ENCODE data around the gene ZNF37A. TPM values are rescaled to one million over a fixed set of nuclear protein-coding genes. Genes with fewer than 3 reads are reported as not detected.
"Not testable (repeated sequence)": the region's sequence is repeated elsewhere in the genome, so short reads cannot be mapped to it uniquely, and the experiment has no call there.

Gene ZNF37A
- 10 to 100 TPM in 8 of 12 donors, 1 to 10 TPM in 3, not detected in 1; 8.1 to 19.3 (median 10.4) TPM for polyA plus RNA-seq (ENCODE audit: insufficient read length in 12 of 12)
- long read RNA-seq, donor 1, full-length matches to known transcripts = 1 of 1 reads
- long read RNA-seq, donor 1, partial matches to known transcripts = 0 of 1 reads
- long read RNA-seq, donor 1, other reads (novel, unspliced or antisense) = 0 of 1 reads
- long read RNA-seq, donor 2, full-length matches to known transcripts = 1 of 1 reads
- long read RNA-seq, donor 2, partial matches to known transcripts = 0 of 1 reads
- long read RNA-seq, donor 2, other reads (novel, unspliced or antisense) = 0 of 1 reads
- long read RNA-seq, donor 3 = 0 reads
- long read RNA-seq, donor 4, full-length matches to known transcripts = 1 of 1 reads
- long read RNA-seq, donor 4, partial matches to known transcripts = 0 of 1 reads
- long read RNA-seq, donor 4, other reads (novel, unspliced or antisense) = 0 of 1 reads
- long read RNA-seq, donor 5 = 0 reads
- long read RNA-seq, donor 6, full-length matches to known transcripts = 1 of 1 reads
- long read RNA-seq, donor 6, partial matches to known transcripts = 0 of 1 reads
- long read RNA-seq, donor 6, other reads (novel, unspliced or antisense) = 0 of 1 reads
- long read RNA-seq, donor 7 = 0 reads
- long read RNA-seq, donor 8 = 0 reads
- long read RNA-seq, donor 9 = 0 reads
- long read RNA-seq, donor 10, full-length matches to known transcripts = 1 of 1 reads
- long read RNA-seq, donor 10, partial matches to known transcripts = 0 of 1 reads
- long read RNA-seq, donor 10, other reads (novel, unspliced or antisense) = 0 of 1 reads
- long read RNA-seq, donor 11, full-length matches to known transcripts = 2 of 2 reads
- long read RNA-seq, donor 11, partial matches to known transcripts = 0 of 2 reads
- long read RNA-seq, donor 11, other reads (novel, unspliced or antisense) = 0 of 2 reads

DNA sequence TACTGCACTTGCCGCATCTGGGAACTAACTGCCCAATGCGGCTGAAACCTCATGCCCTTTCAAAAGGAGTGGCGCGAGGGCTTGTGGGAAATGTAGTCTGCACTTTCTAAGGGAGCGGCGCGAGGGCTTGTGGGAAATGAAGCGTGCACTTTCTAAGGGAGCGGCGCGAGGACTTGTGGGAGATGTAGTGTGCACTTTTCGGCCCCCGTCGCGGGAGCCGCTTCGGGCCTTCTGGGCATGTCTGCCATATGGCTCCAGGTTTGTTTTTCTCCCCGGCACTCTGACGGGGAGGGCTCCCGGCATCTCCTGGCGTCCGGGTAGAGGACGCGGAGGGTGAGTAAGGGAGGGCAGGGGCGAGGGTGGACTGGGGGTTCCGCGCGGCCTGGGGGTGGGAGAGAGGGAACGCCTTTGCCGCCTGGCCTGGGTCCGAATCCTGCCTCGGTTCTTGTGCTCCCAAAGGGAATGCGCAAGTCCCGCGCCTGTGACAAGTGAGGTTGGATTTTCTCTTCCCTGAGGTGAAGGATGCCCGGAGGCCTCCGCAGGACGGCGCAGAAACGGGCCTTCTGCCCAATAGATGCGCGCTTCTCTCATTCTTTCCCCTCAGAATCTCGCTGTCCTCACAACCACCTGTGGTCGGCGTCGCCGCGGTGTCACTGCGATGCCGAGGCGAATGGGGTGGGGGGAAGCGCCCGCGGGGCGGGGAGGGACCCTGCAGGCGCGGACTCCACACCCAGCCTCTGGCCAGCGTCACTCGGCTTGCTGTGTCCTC lies at the start of gene ZNF37A:
Gene ZNF37A (plus strand): TSS at position 180 of the 769 bp plus-strand sequence. CDS start 2,281 bp downstream, outside the sequence.
- DNase-seq = peak; percentile 93

DNA sequence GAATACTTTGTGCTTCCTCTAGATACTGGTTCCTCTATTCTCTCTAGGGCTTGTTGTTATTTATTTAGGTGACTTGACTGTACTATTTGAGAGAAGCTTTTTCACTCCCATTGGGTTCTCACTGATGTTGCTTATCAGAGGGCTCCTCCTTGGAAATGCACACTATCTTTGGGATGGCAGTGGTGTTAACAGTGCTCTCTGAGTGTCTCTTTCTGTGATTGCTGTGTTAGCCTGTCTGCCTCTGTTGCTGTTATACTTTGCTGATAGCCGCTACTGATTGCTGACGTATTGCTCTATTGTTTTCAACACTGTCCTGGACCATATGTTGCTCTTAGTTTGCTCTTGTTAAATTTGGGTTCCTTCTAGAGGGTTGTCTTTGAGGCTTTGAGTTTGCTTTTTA lies 49.0 kb upstream of the ZNF37A start:
- DNase-seq = no peak

DNA sequence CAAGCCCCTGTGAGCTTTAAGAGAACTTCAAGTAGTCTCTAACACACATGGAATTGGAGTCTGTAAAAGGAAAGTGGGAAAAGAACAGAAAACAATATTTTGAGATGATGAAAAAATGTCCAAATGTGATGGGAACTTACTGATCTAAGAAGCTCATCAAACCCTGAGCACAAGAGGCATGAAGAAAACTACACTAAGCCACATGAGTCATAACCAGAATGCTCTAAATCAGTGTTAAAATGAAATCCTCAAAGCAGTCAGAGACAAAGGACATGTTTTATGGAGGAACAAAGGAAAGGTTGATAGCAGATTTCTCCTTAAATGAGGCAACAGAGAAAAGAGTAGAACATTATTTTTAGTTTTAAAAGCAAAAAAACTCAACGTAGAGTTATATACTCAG lies 46.5 kb upstream of the ZNF37A start:
- no peak for DNase-seq

DNA sequence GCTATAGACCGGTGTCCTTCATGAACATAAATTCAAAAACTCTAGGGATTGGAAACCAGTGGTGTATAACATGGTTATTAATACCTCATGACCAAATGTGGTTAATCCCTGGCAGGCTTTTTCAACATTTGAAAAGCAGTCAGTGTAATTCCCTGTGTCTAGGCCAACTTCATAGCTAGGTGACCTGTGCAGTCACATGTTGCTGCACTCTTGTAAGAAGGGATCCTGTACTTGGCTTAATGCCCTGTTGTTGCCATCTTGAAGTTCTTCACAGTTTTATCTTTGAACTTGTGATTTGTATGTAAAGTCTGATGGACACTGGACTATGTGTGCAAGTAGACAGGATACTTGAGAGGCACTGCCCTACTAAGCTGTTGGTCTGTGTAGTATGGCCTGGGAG lies 43.9 kb upstream of the ZNF37A start:
- no peak for DNase-seq

DNA sequence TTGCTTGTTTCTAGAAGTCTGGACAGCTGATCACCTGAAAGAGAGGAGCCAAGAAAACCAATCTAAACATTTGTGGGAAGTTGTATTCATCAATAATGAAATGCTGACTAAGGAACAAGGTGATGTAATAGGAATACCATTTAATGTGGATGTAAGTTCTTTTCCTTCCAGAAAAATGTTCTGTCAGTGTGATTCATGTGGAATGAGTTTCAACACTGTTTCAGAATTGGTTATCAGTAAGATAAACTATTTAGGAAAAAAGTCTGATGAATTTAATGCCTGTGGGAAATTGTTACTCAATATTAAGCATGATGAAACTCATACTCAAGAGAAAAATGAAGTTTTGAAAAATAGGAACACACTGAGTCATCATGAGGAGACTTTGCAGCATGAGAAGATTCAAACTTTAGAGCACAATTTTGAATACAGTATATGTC lies 39.8 kb upstream of the ZNF37A start:
- DNase-seq = no peak

DNA sequence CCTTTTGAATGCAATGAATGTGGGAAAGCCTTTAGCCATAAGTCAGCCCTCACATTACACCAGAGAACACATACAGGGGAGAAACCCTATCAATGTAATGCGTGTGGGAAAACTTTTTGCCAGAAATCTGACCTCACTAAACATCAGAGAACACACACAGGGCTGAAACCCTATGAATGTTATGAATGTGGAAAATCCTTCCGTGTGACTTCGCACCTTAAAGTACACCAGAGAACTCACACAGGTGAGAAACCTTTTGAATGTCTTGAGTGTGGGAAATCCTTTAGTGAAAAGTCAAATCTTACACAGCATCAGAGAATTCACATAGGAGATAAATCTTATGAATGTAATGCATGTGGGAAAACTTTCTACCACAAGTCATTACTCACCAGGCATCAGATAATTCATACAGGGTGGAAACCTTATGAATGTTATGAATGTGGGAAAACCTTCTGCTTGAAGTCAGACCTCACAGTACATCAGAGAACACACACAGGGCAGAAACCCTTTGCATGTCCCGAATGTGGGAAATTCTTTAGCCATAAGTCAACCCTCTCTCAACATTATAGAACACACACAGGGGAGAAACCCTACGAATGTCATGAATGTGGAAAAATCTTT lies 38.8 kb upstream of the ZNF37A start:
- DNase-seq = not testable (repeated sequence)

DNA sequence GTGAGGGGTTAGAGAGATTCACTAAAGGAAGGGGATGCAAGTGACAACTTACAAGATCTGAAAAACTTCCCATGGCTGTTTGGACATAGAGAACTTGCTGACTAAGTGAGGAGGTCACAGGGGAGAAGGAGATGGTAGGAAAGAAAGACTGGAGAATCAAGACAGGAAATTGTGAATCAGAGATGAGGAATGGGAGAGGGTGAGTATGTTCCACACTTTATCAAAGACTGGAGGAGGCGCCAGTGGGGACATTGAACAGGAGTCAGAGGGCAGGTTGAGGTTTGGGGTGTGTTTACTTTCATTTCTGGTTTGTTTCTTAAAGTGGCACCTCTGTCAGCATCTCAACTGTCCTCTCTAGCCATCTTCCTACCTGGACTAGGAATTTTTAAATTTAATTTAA lies 24.5 kb upstream of the ZNF37A start:
- not testable (repeated sequence) for DNase-seq

DNA sequence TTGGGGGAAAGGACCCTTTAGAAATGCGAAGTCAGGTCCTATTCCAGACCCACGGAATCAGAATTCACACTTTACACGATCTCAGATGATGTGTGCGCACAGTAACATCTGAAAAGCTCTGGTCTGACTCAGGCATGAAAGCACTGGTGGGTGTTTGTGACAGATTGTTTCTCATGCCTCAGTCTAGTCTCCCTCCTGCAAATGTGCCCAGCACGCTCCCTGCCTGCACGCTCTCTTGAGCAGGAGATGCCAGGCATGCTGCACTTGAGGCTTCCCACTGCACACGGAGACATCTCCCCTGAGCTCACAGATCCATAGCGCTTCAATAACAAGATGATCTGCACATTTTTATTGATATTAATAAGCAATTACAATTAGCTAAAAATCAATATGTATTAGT lies 23.6 kb upstream of the ZNF37A start:
- no peak for DNase-seq

DNA sequence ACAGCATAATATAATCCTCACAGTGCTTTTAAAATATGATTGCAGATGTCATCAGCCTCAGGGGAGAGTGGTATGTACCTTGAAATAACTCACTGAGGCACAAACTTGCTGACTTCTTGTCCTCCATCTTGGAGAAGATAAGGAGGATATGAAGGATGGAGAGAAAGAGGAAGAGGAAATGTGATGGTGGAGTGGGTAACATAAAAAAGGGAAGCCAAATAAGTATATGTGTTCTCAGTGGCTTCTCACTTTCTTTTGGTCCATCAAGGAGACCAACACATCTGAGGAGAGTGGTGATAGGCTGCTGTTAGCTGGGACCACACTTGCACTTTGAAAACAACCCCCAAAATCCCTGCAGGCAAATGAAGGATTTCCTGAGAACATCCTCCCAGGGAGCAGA lies 21.6 kb upstream of the ZNF37A start:
- DNase-seq = no peak

DNA sequence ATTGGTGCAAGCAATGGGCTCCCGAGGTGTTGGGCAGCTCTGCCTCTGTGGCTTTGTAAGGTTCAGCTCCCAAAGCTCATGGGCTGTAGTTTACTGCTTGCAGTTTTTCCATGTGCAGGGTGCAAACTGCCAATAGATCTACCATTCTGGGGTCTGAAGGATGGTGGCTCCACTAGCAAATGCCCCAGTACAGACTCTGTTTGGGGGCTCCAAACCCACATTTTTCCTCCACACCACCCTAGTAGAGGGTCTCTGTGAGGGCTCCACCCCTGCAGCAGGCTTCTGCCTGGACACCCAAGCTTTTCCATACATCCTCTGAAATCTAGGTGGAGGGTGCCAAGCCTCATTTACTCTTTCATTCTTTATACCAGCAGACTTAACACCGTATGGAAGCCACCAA lies 17.4 kb upstream of the ZNF37A start:
- no peak for DNase-seq

DNA sequence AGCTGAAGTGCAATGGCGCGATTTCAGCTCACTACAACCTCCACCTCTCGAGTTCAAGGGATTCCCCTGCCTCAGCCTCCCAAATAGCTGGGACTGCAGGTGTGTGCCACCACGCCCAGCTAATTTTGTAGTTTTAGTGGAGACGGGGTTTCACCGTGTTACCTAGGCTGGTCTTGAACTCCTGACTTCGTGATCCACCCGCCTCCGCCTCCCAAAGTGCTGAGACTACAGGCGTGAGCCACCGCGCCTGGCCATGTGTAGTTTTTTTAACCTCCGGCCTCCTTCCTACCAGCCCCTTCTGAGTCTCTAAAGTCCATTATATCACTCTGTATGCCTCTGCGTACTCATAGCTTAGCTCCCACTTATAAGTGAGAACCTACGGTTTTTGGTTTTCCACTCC lies 819 bp upstream of the ZNF37A start:
- DNase-seq = not testable (repeated sequence)

DNA sequence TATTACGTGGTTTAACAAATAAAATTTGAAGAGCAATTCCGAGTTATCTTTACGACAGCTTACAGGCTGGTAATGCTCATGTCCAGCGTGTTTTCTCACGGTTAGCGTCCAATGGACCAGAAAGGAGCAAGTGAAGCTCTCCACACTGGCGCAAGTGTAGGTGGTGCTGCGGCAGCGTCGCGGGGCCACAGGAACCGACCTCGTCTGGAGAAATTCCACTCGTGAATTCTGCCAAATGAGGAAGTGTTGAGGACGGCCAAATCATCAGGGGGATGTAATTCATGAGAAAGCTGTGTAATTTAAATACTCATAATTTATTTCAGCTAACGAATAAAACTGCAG lies 350 bp upstream of the ZNF37A start:
- no peak for DNase-seq

DNA sequence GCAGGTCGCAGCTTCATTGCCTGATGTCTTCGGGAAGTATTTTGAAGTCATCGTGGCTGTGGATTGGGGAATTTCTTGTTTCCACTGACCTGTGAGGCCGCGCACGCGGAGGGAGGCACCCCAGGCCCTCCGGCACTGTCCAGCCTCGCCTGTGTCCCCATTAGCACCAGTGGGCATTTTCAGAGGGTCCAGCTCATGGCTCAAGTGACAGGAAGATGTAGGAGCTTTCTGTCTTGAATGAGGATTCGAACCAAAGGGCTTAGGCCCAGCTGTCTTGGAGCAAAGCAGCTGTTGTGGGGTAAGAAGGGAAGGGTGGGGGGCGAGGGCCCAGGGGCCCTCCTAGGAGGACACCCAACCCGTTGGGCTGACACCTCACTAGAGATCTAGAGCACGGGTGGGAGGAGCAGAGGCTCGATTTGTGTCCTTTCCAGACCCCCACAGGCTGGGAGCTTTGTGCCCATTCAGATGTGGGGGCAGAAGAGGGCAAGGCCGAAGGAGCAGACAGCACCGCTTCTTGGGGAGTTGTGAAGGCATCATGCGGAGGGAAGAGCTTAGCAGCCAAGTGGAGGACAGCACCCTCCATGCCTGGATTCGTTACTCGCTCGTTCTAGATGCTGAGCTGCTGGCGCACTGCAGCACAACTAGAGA lies 914 bp downstream of the ZNF37A start:
- peak; percentile 3 for DNase-seq

DNA sequence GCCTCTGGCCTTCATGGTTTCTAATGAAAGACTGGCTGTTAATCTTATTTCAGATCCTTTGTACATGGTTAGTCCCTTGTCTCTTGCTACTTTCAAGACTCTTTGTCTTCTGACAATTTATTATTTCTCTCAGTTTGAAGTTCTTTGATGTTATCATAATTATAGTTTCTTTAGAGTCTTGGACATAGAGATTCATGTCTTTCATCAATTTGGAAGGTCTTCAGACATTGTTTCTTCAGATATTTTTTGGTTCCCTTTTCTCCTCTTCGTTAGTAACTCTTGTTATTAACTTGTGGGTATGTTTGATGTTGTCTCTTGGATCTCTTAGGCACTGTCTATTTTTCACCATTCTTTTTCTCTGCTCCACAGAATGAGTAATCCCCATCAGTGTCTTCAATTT lies 8.7 kb downstream of the ZNF37A start:
- DNase-seq = no peak

DNA sequence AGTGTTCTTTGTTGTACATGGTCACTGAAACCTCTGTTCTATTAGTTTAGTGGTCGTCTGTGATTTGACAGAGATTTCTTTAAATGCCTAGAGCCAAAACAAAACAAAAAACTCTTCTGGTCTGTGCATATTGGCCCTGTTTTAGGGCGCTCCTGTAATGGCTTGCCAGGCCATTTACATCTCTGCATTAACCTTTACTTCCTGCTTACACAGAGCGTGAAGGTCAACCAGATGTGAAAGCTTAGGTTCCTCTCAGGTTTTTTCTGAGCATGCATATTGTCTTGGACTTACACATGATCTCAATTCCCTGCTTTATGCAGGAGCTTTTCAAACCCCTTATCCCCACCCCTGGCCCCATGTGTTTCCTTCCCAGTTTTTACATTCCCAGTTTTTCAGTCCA lies 9.6 kb downstream of the ZNF37A start:
- DNase-seq = no peak

DNA sequence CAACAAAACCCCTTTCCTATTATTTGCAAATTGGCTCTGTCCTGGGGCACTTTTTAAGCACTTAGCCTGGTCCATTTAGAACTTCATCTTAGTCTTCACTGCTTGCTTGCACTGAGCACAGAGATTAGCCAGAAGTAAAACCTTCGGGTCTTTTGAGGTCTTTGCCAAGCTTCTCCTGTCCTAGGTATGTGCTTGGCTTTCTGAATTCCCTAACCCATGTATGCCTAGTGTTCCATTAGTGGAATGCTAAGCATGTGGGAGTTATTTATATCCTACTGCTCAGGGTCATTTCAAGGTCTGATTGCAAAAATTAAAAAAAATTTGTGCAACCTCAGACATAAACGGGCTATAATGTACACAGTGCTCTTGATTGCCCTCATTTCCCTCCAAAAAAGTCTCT lies 18.0 kb downstream of the ZNF37A start:
- no peak for DNase-seq

DNA sequence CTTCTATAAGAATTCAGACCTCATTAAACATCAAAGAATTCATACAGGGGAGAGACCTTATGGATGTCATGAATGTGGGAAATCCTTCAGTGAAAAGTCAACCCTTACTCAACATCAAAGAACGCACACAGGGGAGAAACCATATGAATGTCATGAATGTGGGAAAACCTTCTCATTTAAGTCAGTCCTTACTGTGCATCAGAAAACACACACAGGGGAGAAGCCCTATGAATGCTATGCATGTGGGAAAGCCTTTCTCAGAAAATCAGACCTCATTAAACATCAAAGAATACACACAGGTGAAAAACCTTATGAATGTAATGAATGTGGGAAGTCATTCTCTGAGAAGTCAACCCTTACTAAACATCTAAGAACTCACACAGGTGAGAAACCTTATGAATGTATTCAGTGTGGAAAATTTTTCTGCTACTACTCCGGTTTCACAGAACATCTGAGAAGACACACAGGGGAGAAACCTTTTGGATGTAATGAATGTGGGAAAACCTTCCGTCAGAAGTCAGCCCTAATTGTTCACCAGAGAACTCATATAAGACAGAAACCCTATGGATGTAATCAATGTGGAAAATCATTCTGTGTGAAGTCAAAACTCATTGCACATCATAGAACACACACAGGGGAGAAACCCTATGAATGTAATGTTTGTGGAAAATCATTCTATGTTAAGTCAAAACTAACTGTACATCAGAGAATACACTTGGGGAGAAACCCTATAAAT lies 24.1 kb downstream of the ZNF37A start:
- no peak for DNase-seq

DNA sequence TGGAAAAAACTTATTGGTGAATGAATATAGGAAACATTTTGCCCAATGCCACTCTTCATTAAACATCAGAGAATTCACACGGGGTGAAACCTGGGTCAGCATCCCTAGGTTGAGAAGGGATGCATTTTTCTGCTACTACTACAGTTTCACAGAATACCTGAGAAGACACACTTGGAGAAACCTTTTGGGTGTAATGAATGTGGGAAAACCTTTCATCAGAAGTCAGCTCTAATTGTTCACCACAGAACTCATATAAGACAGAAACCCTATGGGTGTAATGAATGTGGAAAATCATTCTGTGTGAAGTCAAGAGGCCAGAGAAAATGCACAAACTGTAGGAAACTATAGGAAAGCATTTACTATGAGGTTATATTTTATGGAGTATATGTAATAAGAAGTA lies 24.9 kb downstream of the ZNF37A start:
- DNase-seq = no peak

DNA sequence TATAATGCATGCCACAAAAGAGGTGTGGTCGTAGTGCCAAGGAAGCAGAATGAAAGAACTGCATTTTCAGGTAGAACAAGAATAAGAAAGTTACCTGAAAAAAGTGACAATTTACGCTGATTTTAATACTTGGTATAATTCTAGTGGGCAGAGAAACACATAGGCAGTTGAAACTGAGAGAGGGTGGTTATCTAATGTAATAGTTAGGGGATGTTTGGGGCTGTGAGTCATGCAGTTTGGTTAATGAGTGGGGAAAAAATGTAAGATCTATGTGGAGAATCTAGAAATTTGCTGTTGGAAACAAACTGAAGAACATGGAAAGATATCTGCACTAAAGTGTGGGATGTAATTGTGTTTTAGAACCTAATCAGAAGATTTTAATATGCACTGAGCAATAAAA lies 33.7 kb downstream of the ZNF37A start:
- DNase-seq = no peak

DNA sequence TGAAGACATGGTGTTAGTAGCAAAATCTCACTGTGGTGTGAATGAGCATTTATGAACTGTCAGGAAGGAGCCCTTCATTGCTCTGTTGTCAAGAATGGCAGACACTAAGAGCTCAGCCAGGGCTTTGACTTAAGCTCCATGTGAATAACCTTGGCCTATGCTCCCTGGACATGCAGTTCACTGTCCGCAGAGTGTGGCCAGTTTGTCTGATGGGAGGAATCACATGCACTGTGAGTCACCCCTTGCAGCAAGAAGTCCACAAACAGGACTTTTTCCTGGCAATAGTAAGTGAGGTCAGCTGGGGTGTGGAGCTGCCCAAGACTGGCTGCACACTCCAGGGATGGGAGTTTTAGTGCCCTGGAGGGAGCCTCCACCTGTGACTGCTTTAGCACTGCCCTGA lies 49.5 kb downstream of the ZNF37A start:
- DNase-seq = no peak
